ENCODE measurements around the gene BAIAP2L1. TPM values are rescaled to one million over a fixed set of nuclear protein-coding genes. Genes with fewer than 3 reads are reported as not detected.

Gene BAIAP2L1
- total and polyA plus RNA-seq, 2 donors (not counting 3 experiments of a cell fraction or from before 2014, with no cell fraction given): 0.32 to 1.1 TPM

DNA sequence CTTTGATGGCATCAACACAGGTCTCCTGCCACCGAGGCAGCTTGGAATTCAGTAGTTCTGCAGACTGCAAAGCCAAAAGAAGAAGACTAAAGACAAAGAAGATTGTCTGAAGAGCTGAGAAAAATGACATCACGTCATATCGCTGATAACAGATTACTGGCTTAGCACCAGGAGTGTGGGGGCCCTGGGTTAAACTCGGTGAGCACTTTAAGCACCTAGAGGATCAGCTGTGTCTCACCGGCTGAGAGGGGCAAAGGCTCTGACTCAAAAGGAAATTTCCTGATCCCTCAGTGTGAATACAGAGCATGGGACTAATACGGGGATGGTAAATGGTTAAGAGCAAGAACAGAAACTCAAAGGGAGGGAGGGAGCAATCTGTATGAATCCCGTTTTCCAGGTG is 88.7 kb downstream of the BAIAP2L1 start:
- Histone ChIP-seq H3K36me3 (ENCODE audit: control insufficient read depth in 2 of 2, extremely low read depth in 1 of 2, insufficient read depth in 2 of 2, low read length in 2 of 2) (no peaks in the 10 kb centered on the region), H3K4me3 (replicated peaks in 1 of 3; ENCODE audit: insufficient read depth in 1 of 3, low read depth in 1 of 3, low read length in 3 of 3) (no peak overlapping the region), H3K9me3 (replicated peaks; ENCODE audit: control insufficient read depth, insufficient read depth, low read length) (no peaks in the 10 kb centered on the region), H2AFZ (ENCODE audit: low read depth, low read length) (no peak overlapping the region), H3K27ac (ENCODE audit: insufficient read depth, low read depth, low read length) (no peak overlapping the region), H3K9ac (replicated peaks; ENCODE audit: extremely low read depth, insufficient read depth, low read length) (no peak overlapping the region), H3K27me3 (ENCODE audit: control insufficient read depth in 2 of 2, insufficient read depth in 2 of 2, low read length in 2 of 2) (no peaks in the 10 kb centered on the region), H3K79me2 (ENCODE audit: control insufficient read depth, insufficient read depth, low read length) (no peaks in the 10 kb centered on the region), H3K4me1 (ENCODE audit: control insufficient read depth, extremely low read depth, insufficient read depth, low read length) (no peaks in the 10 kb centered on the region), H3K9me1 (replicated peaks; ENCODE audit: control insufficient read depth, extremely low read depth, insufficient read depth, low read length) (no peaks in the 10 kb centered on the region), H3K4me2 (ENCODE audit: insufficient read depth, low read length) (no peak overlapping the region), H4K20me1 (replicated peaks; ENCODE audit: control insufficient read depth, extremely low read depth, insufficient read depth, low read length) (no peaks in the 10 kb centered on the region)
- CTCF ChIA-PET: no interaction called here
- dilution Hi-C loops (cut with MboI; ENCODE audit: extremely low pct_ligation_motif_present, low sequenced_read_pairs): no loop called here
- POLR2A ChIA-PET: no interaction called here
- FAIRE-seq (no peak), DNase-seq (ENCODE audit: low read depth, low spot score) (no peak)
- intact Hi-C loops (cut with micrococcal nuclease): no loop called here
- TF ChIP-seq, protein P1, sequence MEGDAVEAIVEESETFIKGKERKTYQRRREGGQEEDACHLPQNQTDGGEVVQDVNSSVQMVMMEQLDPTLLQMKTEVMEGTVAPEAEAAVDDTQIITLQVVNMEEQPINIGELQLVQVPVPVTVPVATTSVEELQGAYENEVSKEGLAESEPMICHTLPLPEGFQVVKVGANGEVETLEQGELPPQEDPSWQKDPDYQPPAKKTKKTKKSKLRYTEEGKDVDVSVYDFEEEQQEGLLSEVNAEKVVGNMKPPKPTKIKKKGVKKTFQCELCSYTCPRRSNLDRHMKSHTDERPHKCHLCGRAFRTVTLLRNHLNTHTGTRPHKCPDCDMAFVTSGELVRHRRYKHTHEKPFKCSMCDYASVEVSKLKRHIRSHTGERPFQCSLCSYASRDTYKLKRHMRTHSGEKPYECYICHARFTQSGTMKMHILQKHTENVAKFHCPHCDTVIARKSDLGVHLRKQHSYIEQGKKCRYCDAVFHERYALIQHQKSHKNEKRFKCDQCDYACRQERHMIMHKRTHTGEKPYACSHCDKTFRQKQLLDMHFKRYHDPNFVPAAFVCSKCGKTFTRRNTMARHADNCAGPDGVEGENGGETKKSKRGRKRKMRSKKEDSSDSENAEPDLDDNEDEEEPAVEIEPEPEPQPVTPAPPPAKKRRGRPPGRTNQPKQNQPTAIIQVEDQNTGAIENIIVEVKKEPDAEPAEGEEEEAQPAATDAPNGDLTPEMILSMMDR (IDR thresholded peaks at IDR 0.05; ENCODE audit: extremely low read depth in 1 of 2, insufficient read depth in 1 of 2, low read depth in 1 of 2, low read length in 2 of 2): no peak
- no peak for TF ChIP-seq EZH2 (IDR thresholded peaks at IDR 0.05; ENCODE audit: borderline replicate concordance, low read depth, low read length, severe bottlenecking)
- TF ChIP-seq, protein P2, sequence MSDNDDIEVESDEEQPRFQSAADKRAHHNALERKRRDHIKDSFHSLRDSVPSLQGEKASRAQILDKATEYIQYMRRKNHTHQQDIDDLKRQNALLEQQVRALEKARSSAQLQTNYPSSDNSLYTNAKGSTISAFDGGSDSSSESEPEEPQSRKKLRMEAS (IDR thresholded peaks at IDR 0.05; ENCODE audit: insufficient read depth, insufficient read length): no peak
- TF ChIP-seq JUN (IDR thresholded peaks at IDR 0.05; ENCODE audit: borderline replicate concordance, insufficient read depth, insufficient read length, low read depth): no peak
- TF ChIP-seq POLR2A (IDR thresholded peaks at IDR 0.05; ENCODE audit: low read depth, low read length): no peak
- no peak for TF ChIP-seq FOS (IDR thresholded peaks at IDR 0.05; ENCODE audit: borderline replicate concordance, insufficient read depth, low read length)
- no peak for TF ChIP-seq POLR2AphosphoS5 (IDR thresholded peaks at IDR 0.05; ENCODE audit: insufficient read depth, low read depth, low read length)
- no TSS peak for BruUV-seq (replicated peaks)

Measured in endothelial cell of umbilical vein (primary cell).